ENCODE measurements around the gene TMEM243. TPM values are rescaled to one million over a fixed set of nuclear protein-coding genes. Genes with fewer than 3 reads are reported as not detected.

The TMEM243 gene
- total RNA-seq, 1 experiment from 2014 or later = 23.5 TPM

- no peaks in the 10 kb centered on the region for H3K27me3 ChIP-seq (ENCODE audit: insufficient read depth, low read length)
- no peaks in the 10 kb centered on the region for H4K20me1 ChIP-seq (ENCODE audit: control insufficient read depth, insufficient read depth, insufficient read length)
- no peak overlapping the region for H3K27ac ChIP-seq (ENCODE audit: insufficient read length, low read depth, low read length)
- Mint-ChIP-seq H3K27me3 (ENCODE audit: low read depth) (no peaks in the 10 kb centered on the region), H3K4me3 (peak overlapping the region; percentile 97 to 98), H3K36me3 (ENCODE audit: insufficient read depth in 1 of 3, low read depth in 3 of 3) (peaks cover 3 to 20% (median 19%) of the 10 kb centered on the region in 3 experiments; a peak in 6 of 7 replicates), H3K27ac (peak overlapping the region; percentile 98 to 100 (median 100); a peak in 6 of 7 replicates), H3K9me3 (peaks cover 0 to 4% of the 10 kb centered on the region in 2 experiments; a peak in 1 of 5 replicates), H3K4me1 (peaks cover 22 to 25% of the 10 kb centered on the region in 2 experiments)
- H3K9me3 ChIP-seq (ENCODE audit: control insufficient read depth, low read depth, low read length) = no peaks in the 10 kb centered on the region
- peaks cover 22% of the 10 kb centered on the region; the same call in 1 of the 2 replicates for H3K79me2 ChIP-seq (ENCODE audit: insufficient read depth, low read length)
- H3K4me1 ChIP-seq (ENCODE audit: insufficient read depth, low read length) = no peaks in the 10 kb centered on the region
- no peak overlapping the region for H2AFZ ChIP-seq (ENCODE audit: low read length)
- TF ChIP-seq, protein P1, sequence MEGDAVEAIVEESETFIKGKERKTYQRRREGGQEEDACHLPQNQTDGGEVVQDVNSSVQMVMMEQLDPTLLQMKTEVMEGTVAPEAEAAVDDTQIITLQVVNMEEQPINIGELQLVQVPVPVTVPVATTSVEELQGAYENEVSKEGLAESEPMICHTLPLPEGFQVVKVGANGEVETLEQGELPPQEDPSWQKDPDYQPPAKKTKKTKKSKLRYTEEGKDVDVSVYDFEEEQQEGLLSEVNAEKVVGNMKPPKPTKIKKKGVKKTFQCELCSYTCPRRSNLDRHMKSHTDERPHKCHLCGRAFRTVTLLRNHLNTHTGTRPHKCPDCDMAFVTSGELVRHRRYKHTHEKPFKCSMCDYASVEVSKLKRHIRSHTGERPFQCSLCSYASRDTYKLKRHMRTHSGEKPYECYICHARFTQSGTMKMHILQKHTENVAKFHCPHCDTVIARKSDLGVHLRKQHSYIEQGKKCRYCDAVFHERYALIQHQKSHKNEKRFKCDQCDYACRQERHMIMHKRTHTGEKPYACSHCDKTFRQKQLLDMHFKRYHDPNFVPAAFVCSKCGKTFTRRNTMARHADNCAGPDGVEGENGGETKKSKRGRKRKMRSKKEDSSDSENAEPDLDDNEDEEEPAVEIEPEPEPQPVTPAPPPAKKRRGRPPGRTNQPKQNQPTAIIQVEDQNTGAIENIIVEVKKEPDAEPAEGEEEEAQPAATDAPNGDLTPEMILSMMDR (conservative IDR thresholded peaks at IDR 0.05) = no peak
- WGBS (ENCODE audit: extremely low coverage, insufficient read length, low lambda C conversion rate) = no CpG with 5 or more reads among the region's 9 CpGs
- H2AK5ac ChIP-seq (ENCODE audit: insufficient read length, low read length) = no peak overlapping the region
- no peak overlapping the region for H3K23ac ChIP-seq (ENCODE audit: insufficient read length, low read depth, low read length)
- peak overlapping the region; percentile 90 for H3K4me2 ChIP-seq (ENCODE audit: insufficient read depth, insufficient read length, low read length)
- H2BK12ac ChIP-seq (ENCODE audit: insufficient read length, low read depth, low read length) = no peak overlapping the region
- no peak overlapping the region for H3K18ac ChIP-seq (ENCODE audit: insufficient read length, low read depth, low read length)
- H2BK15ac ChIP-seq (ENCODE audit: low read depth, low read length) = no peak overlapping the region
- no peak overlapping the region for H4K8ac ChIP-seq (replicated peaks; ENCODE audit: insufficient read length, low read depth, low read length)
- H3K23me2 ChIP-seq (ENCODE audit: insufficient read length, low read depth, low read length, poor library complexity, severe bottlenecking) = peaks cover 3% of the 10 kb centered on the region
- H3K9ac ChIP-seq (ENCODE audit: extremely low read depth, insufficient read length, low read length) = peak overlapping the region; percentile 100
- no peak for DNase-seq
- H4K91ac ChIP-seq (ENCODE audit: insufficient read length, low read depth, low read length) = no peak overlapping the region
- H3K56ac ChIP-seq (ENCODE audit: insufficient read length, low read depth, low read length) = no peak overlapping the region
- no peak overlapping the region for H2BK20ac ChIP-seq (ENCODE audit: low read depth, low read length, poor library complexity, severe bottlenecking)
- no peak overlapping the region for H4K5ac ChIP-seq (ENCODE audit: insufficient read length, low read depth, low read length)
- no peak overlapping the region for H2BK5ac ChIP-seq (ENCODE audit: insufficient read length, low read length)
- no peak overlapping the region for H3K4ac ChIP-seq (ENCODE audit: low read depth, low read length)
- no peak overlapping the region for H3K14ac ChIP-seq (ENCODE audit: insufficient read depth, low read length)
- no peak overlapping the region for H3T11ph ChIP-seq (ENCODE audit: low read length)
- H2BK120ac ChIP-seq (ENCODE audit: low read depth, low read length, poor library complexity, severe bottlenecking) = no peak overlapping the region
- H3K79me1 ChIP-seq (ENCODE audit: insufficient read depth, low read depth, low read length, poor library complexity, severe bottlenecking) = no peaks in the 10 kb centered on the region
Observed at GRCh38 chr7:87151002-87151728, 68.4 kb downstream of the TMEM243 start.
